ENCODE results near the gene HOXC11.

Gene HOXC11

GRCh38 chr12:53944209-53944608 lies 28.7 kb upstream of the HOXC11 start:
- DNase-seq: no peak

GRCh38 chr12:53944907-53945847 lies 27.7 kb upstream of the HOXC11 start:
- no peak for DNase-seq

GRCh38 chr12:53947743-53948142 lies 25.2 kb upstream of the HOXC11 start:
- no peak for DNase-seq

GRCh38 chr12:53948650-53949593 lies 24.0 kb upstream of the HOXC11 start:
- no peak for DNase-seq

GRCh38 chr12:53949631-53950436 lies 23.1 kb upstream of the HOXC11 start:
- DNase-seq: no peak

GRCh38 chr12:53950437-53950773 lies 22.5 kb upstream of the HOXC11 start:
- DNase-seq: no peak

- no peak for DNase-seq
Observed at GRCh38 chr12:53950789-53951576, 21.9 kb upstream of the HOXC11 start.

- no peak for DNase-seq
Observed at GRCh38 chr12:53951577-53952334, 21.2 kb upstream of the HOXC11 start.

- no peak for DNase-seq
Observed at GRCh38 chr12:53952335-53952694, 20.6 kb upstream of the HOXC11 start.

- no peak for DNase-seq
Observed at GRCh38 chr12:53952871-53953734, 19.8 kb upstream of the HOXC11 start.

GRCh38 chr12:53953831-53954693 lies 18.9 kb upstream of the HOXC11 start:
- DNase-seq: no peak

GRCh38 chr12:53954694-53955035 lies 18.3 kb upstream of the HOXC11 start, which contains the start of gene HOXC12:
TSS of gene HOXC12 (plus strand) at chr12:53954903. CDS start at chr12:53954930, 27 bp downstream.
- DNase-seq: no peak

- DNase-seq: no peak
Observed at GRCh38 chr12:53955036-53955775, 17.7 kb upstream of the HOXC11 start.

GRCh38 chr12:53955776-53956250 lies 17.1 kb upstream of the HOXC11 start:
- DNase-seq: no peak

GRCh38 chr12:53956251-53956887 lies 16.6 kb upstream of the HOXC11 start:
- DNase-seq: no peak

GRCh38 chr12:53956914-53957536 lies 15.9 kb upstream of the HOXC11 start:
- DNase-seq: no peak

GRCh38 chr12:53958128-53958527 lies 14.8 kb upstream of the HOXC11 start:
- no peak for DNase-seq
